Measurements from ENCODE around the gene TMPRSS6.

TMPRSS6 gene

GRCh38 chr22:37036655-37037377 is 72.7 kb downstream of the TMPRSS6 start:
- H3K9me3 Mint-ChIP-seq (ENCODE audit: low read depth): no peaks in the 10 kb centered on the region

GRCh38 chr22:37033605-37034430 is 75.7 kb downstream of the TMPRSS6 start:
- H3K36me3 Mint-ChIP-seq: no peaks in the 10 kb centered on the region
- no peak overlapping the region for H3K4me3 Mint-ChIP-seq
- H3K4me1 Mint-ChIP-seq (ENCODE audit: low read depth): no peaks in the 10 kb centered on the region
- no peak overlapping the region for H3K27ac Mint-ChIP-seq
- peaks cover 2% of the 10 kb centered on the region for H3K27me3 Mint-ChIP-seq
- H3K9me3 Mint-ChIP-seq (ENCODE audit: low read depth): no peaks in the 10 kb centered on the region

More at GRCh38 chr22:37036655-37037377, 72.7 kb downstream of the TMPRSS6 start:
- Mint-ChIP-seq H3K4me3 (no peak overlapping the region), H3K4me1 (ENCODE audit: low read depth) (peaks cover 1% of the 10 kb centered on the region), H3K36me3 (no peaks in the 10 kb centered on the region), H3K27ac (no peak overlapping the region), H3K27me3 (peaks cover 5% of the 10 kb centered on the region)

GRCh38 chr22:37032535-37033460 is 76.7 kb downstream of the TMPRSS6 start:
- H3K4me1 Mint-ChIP-seq (ENCODE audit: low read depth): no peaks in the 10 kb centered on the region
- H3K9me3 Mint-ChIP-seq (ENCODE audit: low read depth): no peaks in the 10 kb centered on the region
- peaks cover 2% of the 10 kb centered on the region for H3K27me3 Mint-ChIP-seq
- H3K36me3 Mint-ChIP-seq: no peaks in the 10 kb centered on the region
- H3K27ac Mint-ChIP-seq: no peak overlapping the region
- no peak overlapping the region for H3K4me3 Mint-ChIP-seq

GRCh38 chr22:37032134-37032534 is 77.4 kb downstream of the TMPRSS6 start:
- peaks cover 2% of the 10 kb centered on the region for H3K27me3 Mint-ChIP-seq
- no peaks in the 10 kb centered on the region for H3K4me1 Mint-ChIP-seq (ENCODE audit: low read depth)
- H3K4me3 Mint-ChIP-seq: no peak overlapping the region
- no peaks in the 10 kb centered on the region for H3K9me3 Mint-ChIP-seq (ENCODE audit: low read depth)
- no peak overlapping the region for H3K27ac Mint-ChIP-seq
- no peaks in the 10 kb centered on the region for H3K36me3 Mint-ChIP-seq

- Mint-ChIP-seq H3K27me3 (no peaks in the 10 kb centered on the region), H3K27ac (no peak overlapping the region), H3K4me1 (ENCODE audit: low read depth) (no peaks in the 10 kb centered on the region), H3K9me3 (ENCODE audit: low read depth) (no peaks in the 10 kb centered on the region), H3K36me3 (no peaks in the 10 kb centered on the region), H3K4me3 (no peak overlapping the region)
Measured at GRCh38 chr22:37030560-37031281, 78.8 kb downstream of the TMPRSS6 start.

- Mint-ChIP-seq H3K27me3 (no peaks in the 10 kb centered on the region), H3K27ac (no peak overlapping the region), H3K36me3 (no peaks in the 10 kb centered on the region), H3K9me3 (ENCODE audit: low read depth) (no peaks in the 10 kb centered on the region), H3K4me3 (no peak overlapping the region), H3K4me1 (ENCODE audit: low read depth) (no peaks in the 10 kb centered on the region)
Measured at GRCh38 chr22:37028692-37029674, 80.5 kb downstream of the TMPRSS6 start.

GRCh38 chr22:37027556-37027955 is 82.0 kb downstream of the TMPRSS6 start:
- H3K4me3 Mint-ChIP-seq: no peak overlapping the region
- no peak overlapping the region for H3K27ac Mint-ChIP-seq
- H3K9me3 Mint-ChIP-seq (ENCODE audit: low read depth): no peaks in the 10 kb centered on the region
- H3K27me3 Mint-ChIP-seq: no peaks in the 10 kb centered on the region
- no peaks in the 10 kb centered on the region for H3K4me1 Mint-ChIP-seq (ENCODE audit: low read depth)
- H3K36me3 Mint-ChIP-seq: no peaks in the 10 kb centered on the region

- H3K4me3 Mint-ChIP-seq: no peak overlapping the region
- H3K27ac Mint-ChIP-seq: no peak overlapping the region
- no peaks in the 10 kb centered on the region for H3K4me1 Mint-ChIP-seq (ENCODE audit: low read depth)
- H3K9me3 Mint-ChIP-seq (ENCODE audit: low read depth): no peaks in the 10 kb centered on the region
- H3K36me3 Mint-ChIP-seq: no peaks in the 10 kb centered on the region
- H3K27me3 Mint-ChIP-seq: peaks cover 2% of the 10 kb centered on the region
Measured at GRCh38 chr22:37026325-37026724, 83.2 kb downstream of the TMPRSS6 start.

- H3K9me3 Mint-ChIP-seq (ENCODE audit: low read depth): no peaks in the 10 kb centered on the region
- peaks cover 3% of the 10 kb centered on the region for H3K27me3 Mint-ChIP-seq
- H3K36me3 Mint-ChIP-seq: no peaks in the 10 kb centered on the region
- H3K4me3 Mint-ChIP-seq: no peak overlapping the region
- H3K4me1 Mint-ChIP-seq (ENCODE audit: low read depth): no peaks in the 10 kb centered on the region
- H3K27ac Mint-ChIP-seq: no peak overlapping the region
Measured at GRCh38 chr22:37025500-37026070, 83.9 kb downstream of the TMPRSS6 start.

GRCh38 chr22:37024339-37025157 is 85.0 kb downstream of the TMPRSS6 start:
- Mint-ChIP-seq H3K9me3 (ENCODE audit: low read depth) (no peaks in the 10 kb centered on the region), H3K4me3 (no peak overlapping the region), H3K27me3 (peaks cover 5% of the 10 kb centered on the region), H3K4me1 (ENCODE audit: low read depth) (peaks cover 2% of the 10 kb centered on the region), H3K36me3 (no peaks in the 10 kb centered on the region), H3K27ac (no peak overlapping the region)

- H3K36me3 Mint-ChIP-seq: no peaks in the 10 kb centered on the region
- peaks cover 2% of the 10 kb centered on the region for H3K4me1 Mint-ChIP-seq (ENCODE audit: low read depth)
- no peaks in the 10 kb centered on the region for H3K9me3 Mint-ChIP-seq (ENCODE audit: low read depth)
- peaks cover 5% of the 10 kb centered on the region for H3K27me3 Mint-ChIP-seq
- H3K27ac Mint-ChIP-seq: no peak overlapping the region
- H3K4me3 Mint-ChIP-seq: no peak overlapping the region
Measured at GRCh38 chr22:37023743-37024338, 85.7 kb downstream of the TMPRSS6 start.
